HEK293T (cell line): ENCODE measurements around the gene NFIC.

ENCODE experiments used
- BHLHE40 ChIP-seq: fragments of 450-650 bp; IDR thresholded peaks from 2 replicates; pipeline ENCODE4 v1.6.1; 2016; ENCODE audit warnings: mild to moderate bottlenecking, moderate library complexity, borderline replicate concordance
- CTBP1 ChIP-seq: fragments of 450-650 bp; IDR thresholded peaks from 2 replicates; pipeline ENCODE4 v1.6.1; 2016; ENCODE audit warnings: borderline replicate concordance
- ELF4 ChIP-seq: fragments of 450-650 bp; IDR thresholded peaks from 2 replicates; pipeline ENCODE4 v1.6.1; 2017; ENCODE audit warnings: antibody characterized with exemption
- FOXK2 ChIP-seq: fragments of 450-650 bp; IDR thresholded peaks from 2 replicates; pipeline ENCODE4 v1.6.1; 2016; ENCODE audit warnings: mild to moderate bottlenecking
- FOXM1 ChIP-seq: fragments of 450-650 bp; IDR thresholded peaks from 2 replicates; pipeline ENCODE4 v1.6.1; 2017; ENCODE audit warnings: mild to moderate bottlenecking, borderline replicate concordance
- NFRKB ChIP-seq: fragments of 450-650 bp; IDR thresholded peaks from 2 replicates; pipeline ENCODE4 v1.6.1; 2016; ENCODE audit warnings: mild to moderate bottlenecking, moderate library complexity
- PKNOX1 ChIP-seq: fragments of 450-650 bp; IDR thresholded peaks from 2 replicates; pipeline ENCODE4 v1.6.1; 2016
- SP1 ChIP-seq: fragments of 450-650 bp; IDR thresholded peaks from 2 replicates; pipeline ENCODE4 v1.6.1; 2017
- SUZ12 ChIP-seq: fragments of 450-650 bp; IDR thresholded peaks from 2 replicates; pipeline ENCODE4 v1.6.1; 2016; ENCODE audit warnings: mild to moderate bottlenecking
- TARDBP ChIP-seq: fragments of 450-650 bp; IDR thresholded peaks from 2 replicates; pipeline ENCODE4 v1.6.1; 2016
- ZNF384 ChIP-seq: fragments of 450-650 bp; IDR thresholded peaks from 2 replicates; pipeline ENCODE4 v1.6.1; 2016

- TF ChIP-seq SP1, result no peak
- TF ChIP-seq BHLHE40, result no peak
- no peak for TF ChIP-seq NFRKB
- TF ChIP-seq TARDBP, result no peak
- TF ChIP-seq SUZ12, result no peak
- TF ChIP-seq ELF4, result no peak
- no peak for TF ChIP-seq FOXM1
- no peak for TF ChIP-seq PKNOX1
- no peak for TF ChIP-seq ZNF384
- no peak for TF ChIP-seq FOXK2
- no peak for TF ChIP-seq CTBP1
Measured at GRCh38 chr19:3407556-3408516, 41.5 kb downstream of the NFIC start.
